GM23338 (cell line): ENCODE results near the gene ADSL.

Source experiments
- CREB1 ChIP-seq: fragments of 250-450 bp; sonication (Bioruptor Pico); IDR thresholded peaks from 2 replicates; pipeline ENCODE4 v1.5.0; 2020; ENCODE audit warnings: low read depth, mild to moderate bottlenecking, moderate library complexity
- EZH2 ChIP-seq: fragments of 200-600 bp; sonication (generic); IDR thresholded peaks from one replicate; pipeline ENCODE4 v1.8.0; 2017; ENCODE audit warnings: antibody characterized with exemption, mild to moderate bottlenecking, low read depth; ENCODE audit not compliant: unreplicated experiment
- POLR2AphosphoS5 ChIP-seq: IDR thresholded peaks from 2 replicates; pipeline ENCODE4 v1.6.1; 2016; ENCODE audit warnings: antibody characterized with exemption, low read depth
- STAT1 ChIP-seq: IDR thresholded peaks from one replicate; pipeline ENCODE4 v1.6.1; 2016; ENCODE audit warnings: antibody characterized with exemption; ENCODE audit not compliant: unreplicated experiment
- TF ChIP-seq, protein P1 (sequence below): IDR thresholded peaks from 2 replicates; pipeline ENCODE4 v1.6.1; 2016; ENCODE audit warnings: antibody characterized with exemption
- TF ChIP-seq, protein P2 (sequence below), 2 experiments: fragments of 200-600 bp in 1 of 2; sonication (generic) in 1 of 2; conservative IDR thresholded peaks; 2 replicates each; pipeline versions ENCODE4 v1.5.1 to v1.6.1; 2016 to 2017; ENCODE audit warnings: antibody characterized with exemption in 2 of 2, low read depth in 2 of 2, mild to moderate bottlenecking in 2 of 2, moderate library complexity in 1 of 2

GRCh38 chr22:40401981-40402406 lies 55.7 kb downstream of the ADSL start:
- TF ChIP-seq POLR2AphosphoS5, result no peak
- no peak for TF ChIP-seq EZH2
- TF ChIP-seq, protein P1, sequence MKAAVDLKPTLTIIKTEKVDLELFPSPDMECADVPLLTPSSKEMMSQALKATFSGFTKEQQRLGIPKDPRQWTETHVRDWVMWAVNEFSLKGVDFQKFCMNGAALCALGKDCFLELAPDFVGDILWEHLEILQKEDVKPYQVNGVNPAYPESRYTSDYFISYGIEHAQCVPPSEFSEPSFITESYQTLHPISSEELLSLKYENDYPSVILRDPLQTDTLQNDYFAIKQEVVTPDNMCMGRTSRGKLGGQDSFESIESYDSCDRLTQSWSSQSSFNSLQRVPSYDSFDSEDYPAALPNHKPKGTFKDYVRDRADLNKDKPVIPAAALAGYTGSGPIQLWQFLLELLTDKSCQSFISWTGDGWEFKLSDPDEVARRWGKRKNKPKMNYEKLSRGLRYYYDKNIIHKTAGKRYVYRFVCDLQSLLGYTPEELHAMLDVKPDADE, result no peak
- TF ChIP-seq, protein P2, sequence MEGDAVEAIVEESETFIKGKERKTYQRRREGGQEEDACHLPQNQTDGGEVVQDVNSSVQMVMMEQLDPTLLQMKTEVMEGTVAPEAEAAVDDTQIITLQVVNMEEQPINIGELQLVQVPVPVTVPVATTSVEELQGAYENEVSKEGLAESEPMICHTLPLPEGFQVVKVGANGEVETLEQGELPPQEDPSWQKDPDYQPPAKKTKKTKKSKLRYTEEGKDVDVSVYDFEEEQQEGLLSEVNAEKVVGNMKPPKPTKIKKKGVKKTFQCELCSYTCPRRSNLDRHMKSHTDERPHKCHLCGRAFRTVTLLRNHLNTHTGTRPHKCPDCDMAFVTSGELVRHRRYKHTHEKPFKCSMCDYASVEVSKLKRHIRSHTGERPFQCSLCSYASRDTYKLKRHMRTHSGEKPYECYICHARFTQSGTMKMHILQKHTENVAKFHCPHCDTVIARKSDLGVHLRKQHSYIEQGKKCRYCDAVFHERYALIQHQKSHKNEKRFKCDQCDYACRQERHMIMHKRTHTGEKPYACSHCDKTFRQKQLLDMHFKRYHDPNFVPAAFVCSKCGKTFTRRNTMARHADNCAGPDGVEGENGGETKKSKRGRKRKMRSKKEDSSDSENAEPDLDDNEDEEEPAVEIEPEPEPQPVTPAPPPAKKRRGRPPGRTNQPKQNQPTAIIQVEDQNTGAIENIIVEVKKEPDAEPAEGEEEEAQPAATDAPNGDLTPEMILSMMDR (conservative IDR thresholded peaks at IDR 0.05; ENCODE audit: low read depth in 2 of 2), result no peak
- TF ChIP-seq STAT1, result no peak
- TF ChIP-seq CREB1 (CRISPR knock-in tag), result no peak
